Activated CD4-positive, alpha-beta T cell treated with anti-CD3 and anti-CD28 coated beads, Interleukin-2, amount 10 ng/mL, durations not matched to agents 7 days and 5 days (primary cell): ENCODE results near the gene SPATA2L. TPM values are rescaled to one million over a fixed set of nuclear protein-coding genes. Genes with fewer than 3 reads are reported as not detected.
A peak's percentile ranks its signal among the peaks of the same experiment; 100 is the strongest.

Experiments used
- CTCF ChIA-PET: fragments of 350-600 bp; sonication (Branson Sonifier 250); formaldehyde crosslinking; loops from one replicate; lab custom pipeline; 2021; ENCODE audit warnings: antibody characterized with exemption; lab: Charles Lee
- POLR2A ChIA-PET: fragments of 350-600 bp; sonication (Branson Sonifier 250); formaldehyde crosslinking; loops from one replicate; lab custom pipeline; 2021; ENCODE audit warnings: antibody characterized with exemption; lab: Charles Lee
- DNase-seq: peaks from one replicate; pipeline ENCODE4 v3.0.0-alpha.2; 2020
- H3K27ac Mint-ChIP-seq: one replicate; pipeline ENCODE4 v1.8.0; 2021; ENCODE audit warnings: mild to moderate bottlenecking, moderate library complexity, mixed read lengths
- H3K27me3 Mint-ChIP-seq: one replicate; pipeline ENCODE4 v1.8.0; 2021; ENCODE audit warnings: mixed read lengths
- H3K36me3 Mint-ChIP-seq: one replicate; pipeline ENCODE4 v1.8.0; 2021; ENCODE audit warnings: low read depth, mixed read lengths
- H3K4me1 Mint-ChIP-seq: one replicate; pipeline ENCODE4 v1.8.0; 2021; ENCODE audit warnings: mixed read lengths
- H3K4me3 Mint-ChIP-seq: one replicate; pipeline ENCODE4 v1.8.0; 2021; ENCODE audit warnings: mild to moderate bottlenecking, moderate library complexity, mixed read lengths
- H3K9me3 Mint-ChIP-seq: one replicate; pipeline ENCODE4 v1.8.0; 2021; ENCODE audit warnings: mixed read lengths
- total RNA-seq, 2 experiments: library from RNA; stranded (reverse); gene quantifications; one replicate each; pipeline ENCODE4 v1.2.3, GENCODE V29; 2021

The SPATA2L gene
- total RNA-seq, 2 experiments from 2014 or later = 5.3 to 8.0 TPM

DNA sequence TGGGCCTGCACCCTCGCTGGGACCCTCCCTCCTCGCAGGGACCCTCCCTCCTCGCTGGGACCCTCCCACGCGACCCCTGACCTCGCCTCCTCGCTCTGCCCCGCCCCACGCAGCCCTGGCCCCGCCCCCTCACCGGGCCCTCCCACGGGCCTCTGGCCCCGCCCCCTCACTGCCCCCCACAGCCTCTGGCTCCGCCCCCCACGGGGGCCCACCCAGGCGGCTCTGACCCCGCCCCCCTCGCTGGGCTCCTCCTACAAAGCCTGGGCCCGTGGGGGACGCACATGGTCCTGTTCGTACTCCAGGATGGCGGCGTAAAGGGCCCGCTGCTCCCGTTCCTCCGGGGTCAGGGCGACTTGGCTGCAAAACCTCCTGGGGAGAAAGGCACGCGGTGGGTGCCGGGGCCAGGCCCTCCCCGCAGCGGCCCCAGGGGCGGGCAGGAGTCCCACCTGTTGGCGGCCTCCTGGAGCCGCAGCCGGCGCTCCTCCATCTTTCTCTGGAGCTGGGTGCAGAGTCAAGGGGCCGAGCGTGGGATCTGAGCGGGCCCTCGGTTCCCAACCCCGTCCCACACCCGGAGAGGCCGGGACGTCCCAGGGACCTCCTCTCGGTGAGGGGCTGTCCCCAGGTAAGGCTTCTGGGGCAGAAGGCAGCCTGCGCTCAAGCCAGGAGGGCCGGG is 10.2 kb upstream of the SPATA2L start:
- H3K4me1 Mint-ChIP-seq = peaks cover 9% of the 10 kb centered on the region
- no peaks in the 10 kb centered on the region for H3K27me3 Mint-ChIP-seq
- ChIA-PET CTCF (interaction anchor here (0.6 to 6.7 kb wide), 4 partner anchors 6 to 89 kb away, joined by 3 to 46 read pairs (median 11); partner anchors contain the start of gene VPS9D1), POLR2A (no interaction called here)
- DNase-seq = peak; percentile 76
- no peaks in the 10 kb centered on the region for H3K9me3 Mint-ChIP-seq
- H3K4me3 Mint-ChIP-seq = peak overlapping the region; percentile 64
- no peak overlapping the region for H3K27ac Mint-ChIP-seq
- H3K36me3 Mint-ChIP-seq = peaks cover 9% of the 10 kb centered on the region

DNA sequence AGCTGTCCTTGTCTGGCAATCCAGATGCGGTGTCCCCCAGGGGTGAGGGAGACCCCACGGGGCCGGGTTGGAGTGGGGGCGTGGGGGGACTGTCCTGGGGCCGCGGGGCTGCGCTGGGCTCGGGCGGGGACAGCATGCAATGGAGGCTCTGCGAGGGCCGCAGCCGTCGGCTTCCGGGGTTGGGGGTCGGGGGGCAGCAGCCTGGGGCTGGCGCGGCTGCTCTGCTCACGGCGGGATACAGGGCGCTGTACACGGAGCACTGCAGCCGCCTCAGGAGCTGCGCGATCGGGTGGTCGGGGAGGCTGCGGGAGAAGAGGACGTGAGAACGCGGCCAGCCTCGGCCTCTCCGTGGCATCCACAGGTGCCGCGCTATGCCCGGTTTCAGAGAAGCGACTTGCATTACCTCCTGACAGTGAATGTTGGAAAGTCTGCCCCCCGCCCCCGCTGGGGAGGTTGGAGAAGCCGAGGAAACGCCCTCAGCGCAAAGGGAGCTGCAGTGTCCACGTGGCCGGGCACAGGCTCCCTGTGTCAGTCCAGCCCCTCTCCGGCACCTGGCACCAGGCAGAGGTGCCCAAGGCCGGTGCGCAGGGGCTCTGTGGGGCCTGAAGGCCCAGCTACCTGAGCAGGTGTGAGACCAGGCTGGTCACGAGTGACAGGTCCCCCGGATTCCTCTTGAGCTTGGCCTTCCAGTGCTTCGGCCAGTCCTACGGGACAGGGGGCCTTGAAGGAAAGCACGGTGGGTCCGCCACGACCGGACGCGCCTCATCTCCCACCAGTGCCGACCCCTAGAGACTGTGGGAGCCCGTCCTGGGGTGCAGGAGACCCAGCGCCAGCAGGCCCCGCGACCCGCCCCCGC is 9.4 kb upstream of the SPATA2L start:
- DNase-seq = no peak
- Mint-ChIP-seq H3K9me3 (no peaks in the 10 kb centered on the region), H3K27ac (no peak overlapping the region), H3K4me1 (peaks cover 11% of the 10 kb centered on the region), H3K36me3 (peaks cover 7% of the 10 kb centered on the region), H3K4me3 (no peak overlapping the region), H3K27me3 (no peaks in the 10 kb centered on the region)
- ChIA-PET POLR2A (no interaction called here), CTCF (interaction anchor here (0.6 to 6.7 kb wide), 3 partner anchors 6 to 90 kb away, joined by 3 to 46 read pairs (median 17); partner anchors contain the start of gene VPS9D1)

DNA sequence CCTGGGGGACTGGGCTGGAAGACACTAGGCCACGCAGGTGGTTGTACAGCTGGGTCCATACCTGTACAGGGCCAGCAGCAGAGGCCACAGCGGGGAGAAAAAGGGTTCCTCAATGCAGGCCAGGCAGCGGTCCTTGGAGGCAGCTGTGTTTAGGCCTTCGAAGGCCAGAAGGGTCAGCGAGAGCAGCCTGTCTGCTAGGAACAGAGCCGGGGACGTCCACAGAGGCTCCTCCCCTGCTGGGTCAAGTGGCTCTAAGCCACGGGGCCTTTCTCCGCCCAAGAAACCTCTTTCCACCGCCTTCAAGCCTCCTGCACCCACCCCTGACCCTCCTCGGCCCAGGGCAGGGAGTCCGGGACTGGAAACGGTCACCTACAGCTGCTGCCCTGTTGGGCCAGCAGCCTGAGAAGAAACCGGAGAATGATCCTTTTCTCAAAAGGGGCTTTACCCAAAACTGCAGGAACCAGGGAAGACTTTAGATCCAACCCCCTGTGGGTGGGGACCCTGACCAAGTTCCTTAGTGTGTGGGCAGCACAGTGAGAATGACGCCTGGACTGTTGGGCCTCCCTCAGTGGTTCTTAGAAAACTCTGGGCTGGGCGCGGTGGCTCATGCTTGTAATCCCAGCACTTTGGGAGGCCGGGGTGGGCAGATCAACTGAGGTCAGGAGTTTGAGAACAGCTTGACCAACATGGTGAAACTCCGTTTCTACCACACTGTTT is 8.4 kb upstream of the SPATA2L start:
- Mint-ChIP-seq H3K4me3 (peak overlapping the region; percentile 51), H3K27ac (no peak overlapping the region), H3K36me3 (peaks cover 6% of the 10 kb centered on the region), H3K4me1 (peaks cover 13% of the 10 kb centered on the region), H3K27me3 (no peaks in the 10 kb centered on the region), H3K9me3 (no peaks in the 10 kb centered on the region)
- ChIA-PET CTCF (interaction anchor here (1.1 to 6.7 kb wide), 4 partner anchors 8 to 152 kb away, joined by 3 to 46 read pairs (median 32); partner anchors contain the start of gene VPS9D1), POLR2A (no interaction called here)
- DNase-seq = no peak

DNA sequence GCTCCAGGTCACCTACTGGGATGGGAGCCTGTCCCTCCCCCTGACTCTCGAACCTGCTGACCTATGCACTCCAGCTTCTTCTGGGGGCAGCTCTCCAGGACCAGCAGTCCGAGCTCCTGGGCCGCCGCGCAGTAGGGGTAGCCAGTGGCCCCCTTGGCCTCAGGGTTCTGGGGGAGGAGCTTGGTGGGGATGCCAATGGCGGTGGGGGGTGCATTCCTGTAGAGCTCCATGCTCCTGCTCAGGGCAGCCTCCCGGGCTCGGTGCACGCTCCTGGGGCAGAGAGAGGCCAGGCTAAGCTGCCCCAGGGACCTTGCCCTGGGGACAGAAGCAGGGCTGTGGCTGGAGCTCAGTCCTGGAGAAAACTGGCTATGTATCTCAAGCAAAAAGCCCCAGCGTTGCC is 7.7 kb upstream of the SPATA2L start:
- no peak overlapping the region for H3K27ac Mint-ChIP-seq
- H3K9me3 Mint-ChIP-seq = no peaks in the 10 kb centered on the region
- H3K36me3 Mint-ChIP-seq = peaks cover 3% of the 10 kb centered on the region
- ChIA-PET POLR2A (no interaction called here), CTCF (interaction anchor here (0.6 to 6.7 kb wide), 6 partner anchors 8 to 153 kb away, joined by 3 to 46 read pairs (median 12); partner anchors contain the start of gene VPS9D1)
- H3K27me3 Mint-ChIP-seq = no peaks in the 10 kb centered on the region
- DNase-seq = no peak
- no peak overlapping the region for H3K4me3 Mint-ChIP-seq
- peaks cover 11% of the 10 kb centered on the region for H3K4me1 Mint-ChIP-seq

DNA sequence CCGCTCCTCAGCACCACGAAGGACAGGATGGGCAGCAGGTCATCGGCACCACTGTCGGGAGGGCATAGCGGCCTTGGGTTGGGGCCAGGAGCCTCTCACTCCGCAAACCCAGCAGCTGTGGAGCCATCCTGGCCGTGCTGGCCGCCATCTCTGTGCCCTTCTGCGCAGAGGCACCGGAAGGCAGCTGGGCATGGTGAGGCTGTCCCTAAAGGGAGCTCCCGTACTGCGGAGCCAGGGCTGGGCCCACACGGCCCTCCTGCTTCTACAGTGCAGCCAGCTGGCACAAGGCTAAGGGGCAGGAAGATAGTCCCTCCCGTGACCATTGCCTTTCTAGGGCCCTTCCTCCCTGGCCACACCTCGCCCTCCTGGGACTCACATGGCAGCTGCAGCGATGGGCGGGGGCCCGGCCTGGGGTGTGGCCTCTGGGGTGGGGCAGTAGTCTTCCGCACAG is 7.0 kb upstream of the SPATA2L start:
- Mint-ChIP-seq H3K4me3 (no peak overlapping the region), H3K4me1 (peaks cover 11% of the 10 kb centered on the region), H3K36me3 (no peaks in the 10 kb centered on the region), H3K27me3 (no peaks in the 10 kb centered on the region), H3K9me3 (no peaks in the 10 kb centered on the region), H3K27ac (no peak overlapping the region)
- CTCF ChIA-PET = interaction anchor here (0.6 to 6.7 kb wide), 6 partner anchors 8 to 154 kb away, joined by 5 to 46 read pairs (median 23); partner anchors contain the start of gene VPS9D1
- DNase-seq = no peak
- POLR2A ChIA-PET = no interaction called here

DNA sequence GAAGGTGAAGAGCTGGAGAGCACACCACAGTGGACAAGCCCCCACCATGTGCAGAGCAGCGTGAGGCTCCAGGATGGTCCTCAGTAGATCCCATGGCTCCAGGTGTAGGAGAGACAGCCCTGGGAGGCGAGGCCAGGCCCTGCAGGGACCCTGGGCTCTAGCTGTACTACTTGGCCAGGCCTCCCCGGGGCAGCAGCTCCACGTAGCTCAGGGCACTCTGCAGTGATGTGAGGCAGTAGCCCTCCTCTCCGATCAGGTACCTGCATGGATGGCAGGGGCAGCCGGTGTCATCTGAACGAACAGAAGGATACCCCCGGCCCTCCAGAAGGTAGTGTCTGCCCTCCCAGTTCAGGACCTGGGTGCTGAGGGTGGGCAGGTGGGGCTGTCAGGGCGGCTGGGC is 6.2 kb upstream of the SPATA2L start:
- H3K9me3 Mint-ChIP-seq = no peaks in the 10 kb centered on the region
- ChIA-PET CTCF (interaction anchor here (2.2 to 6.7 kb wide), 4 partner anchors 10 to 154 kb away, joined by 7 to 46 read pairs (median 38); partner anchors contain the start of gene VPS9D1), POLR2A (no interaction called here)
- DNase-seq = no peak
- no peaks in the 10 kb centered on the region for H3K27me3 Mint-ChIP-seq
- no peak overlapping the region for H3K4me3 Mint-ChIP-seq
- no peaks in the 10 kb centered on the region for H3K36me3 Mint-ChIP-seq
- H3K27ac Mint-ChIP-seq = no peak overlapping the region
- H3K4me1 Mint-ChIP-seq = peaks cover 8% of the 10 kb centered on the region

DNA sequence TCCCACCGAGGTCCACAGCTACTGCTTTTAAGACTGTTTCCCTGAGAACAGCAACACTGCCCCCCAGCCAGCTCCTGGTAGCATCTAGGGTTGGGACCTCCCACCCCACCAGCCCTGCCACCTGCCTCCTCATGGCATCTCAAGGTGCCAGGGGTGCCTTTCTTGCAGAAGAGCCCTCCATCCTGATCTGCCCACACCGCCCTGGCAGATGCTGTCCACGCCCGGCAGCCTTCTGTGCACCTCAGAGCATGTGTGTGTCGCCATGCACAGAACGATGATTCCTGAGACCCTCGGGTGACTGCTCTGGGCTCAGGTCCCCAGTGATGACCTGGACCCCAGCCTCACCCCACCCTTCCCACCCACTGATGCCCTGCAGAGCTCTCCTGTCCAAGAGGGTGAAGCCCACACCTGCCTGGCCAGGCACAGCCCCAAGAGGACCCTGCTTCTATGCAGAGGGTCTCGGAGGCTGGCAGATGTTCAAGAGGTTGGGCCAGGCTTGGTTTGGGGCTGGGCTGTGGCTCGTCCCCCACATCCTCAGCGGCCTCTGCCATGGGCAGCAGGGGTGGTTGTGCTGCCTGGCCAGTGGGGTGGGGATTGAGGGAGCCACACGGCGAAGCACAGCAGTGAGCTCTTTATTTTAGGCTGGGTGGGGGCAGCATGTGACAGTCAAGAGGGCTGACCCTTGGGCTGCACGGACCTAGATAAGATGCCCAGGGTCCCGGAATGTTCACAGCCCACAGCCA is 5.2 kb upstream of the SPATA2L start:
- DNase-seq = no peak
- Mint-ChIP-seq H3K9me3 (no peaks in the 10 kb centered on the region), H3K4me1 (peaks cover 14% of the 10 kb centered on the region), H3K36me3 (no peaks in the 10 kb centered on the region), H3K4me3 (no peak overlapping the region), H3K27me3 (no peaks in the 10 kb centered on the region), H3K27ac (no peak overlapping the region)
- ChIA-PET CTCF (interaction anchor here (0.8 to 6.7 kb wide), 23 partner anchors 10 to 265 kb away, joined by 3 to 46 read pairs (median 5); partner anchors contain the start of genes CDK10, MC1R, TUBB3 and VPS9D1), POLR2A (interaction anchor here (0.6 to 0.9 kb wide), 3 partner anchors 34 to 236 kb away, joined by 3 to 4 read pairs (median 3); no protein-coding TSS in a partner anchor)

DNA sequence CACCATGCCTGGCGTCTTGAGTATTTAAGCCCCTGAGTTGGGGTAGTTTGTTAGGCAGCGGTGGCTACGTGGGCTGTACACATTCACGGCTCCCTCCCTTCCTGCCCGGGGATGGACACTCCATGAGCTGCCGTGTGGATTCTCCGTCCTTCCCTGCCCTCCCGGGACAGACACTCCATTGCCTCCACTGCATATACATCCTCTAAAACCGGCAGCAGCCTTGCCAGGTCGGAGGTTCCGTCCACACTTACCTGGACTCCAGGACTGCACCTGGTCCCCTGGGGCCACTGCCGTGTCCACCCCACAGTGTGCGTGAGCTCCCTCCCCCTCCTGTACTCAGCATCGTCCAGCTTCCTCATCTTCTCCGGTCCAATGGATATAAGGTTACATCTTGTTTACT is 3.5 kb upstream of the SPATA2L start:
- peaks cover 14% of the 10 kb centered on the region for H3K4me1 Mint-ChIP-seq
- no peak overlapping the region for H3K27ac Mint-ChIP-seq
- ChIA-PET POLR2A (no interaction called here), CTCF (interaction anchor here (0.5 to 6.7 kb wide), 13 partner anchors 12 to 267 kb away, joined by 3 to 46 read pairs (median 4); partner anchors contain the start of genes TCF25 and VPS9D1)
- H3K27me3 Mint-ChIP-seq = no peaks in the 10 kb centered on the region
- no peaks in the 10 kb centered on the region for H3K9me3 Mint-ChIP-seq
- DNase-seq = no peak
- no peaks in the 10 kb centered on the region for H3K36me3 Mint-ChIP-seq
- no peak overlapping the region for H3K4me3 Mint-ChIP-seq

DNA sequence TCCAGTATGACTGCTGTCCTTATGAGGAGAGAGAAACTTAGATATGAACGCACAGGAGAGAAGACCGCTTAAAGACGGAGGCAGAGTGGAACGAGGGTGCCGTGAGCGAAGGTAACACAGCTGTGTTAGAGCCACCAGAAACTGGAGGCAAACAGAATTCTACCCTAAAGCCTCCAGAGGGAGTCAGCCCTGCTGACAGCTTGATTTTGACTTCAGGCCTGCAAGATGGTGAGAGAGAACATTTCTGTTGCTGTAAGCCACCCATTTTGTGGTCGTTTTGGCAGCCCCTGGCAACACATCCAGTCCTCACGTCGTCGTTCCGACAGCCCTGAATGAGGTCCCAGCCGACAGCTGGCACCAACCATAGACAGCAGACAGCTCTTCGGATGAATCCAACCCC is 2.8 kb upstream of the SPATA2L start:
- H3K27me3 Mint-ChIP-seq = no peaks in the 10 kb centered on the region
- no peaks in the 10 kb centered on the region for H3K36me3 Mint-ChIP-seq
- no peak for DNase-seq
- peaks cover 18% of the 10 kb centered on the region for H3K4me1 Mint-ChIP-seq
- CTCF ChIA-PET = interaction anchor here (1.3 to 1.9 kb wide), 3 partner anchors 90 to 156 kb away, joined by 4 to 10 read pairs (median 4); no protein-coding TSS in a partner anchor
- no peak overlapping the region for H3K4me3 Mint-ChIP-seq
- no peaks in the 10 kb centered on the region for H3K9me3 Mint-ChIP-seq
- POLR2A ChIA-PET = no interaction called here
- H3K27ac Mint-ChIP-seq = no peak overlapping the region

DNA sequence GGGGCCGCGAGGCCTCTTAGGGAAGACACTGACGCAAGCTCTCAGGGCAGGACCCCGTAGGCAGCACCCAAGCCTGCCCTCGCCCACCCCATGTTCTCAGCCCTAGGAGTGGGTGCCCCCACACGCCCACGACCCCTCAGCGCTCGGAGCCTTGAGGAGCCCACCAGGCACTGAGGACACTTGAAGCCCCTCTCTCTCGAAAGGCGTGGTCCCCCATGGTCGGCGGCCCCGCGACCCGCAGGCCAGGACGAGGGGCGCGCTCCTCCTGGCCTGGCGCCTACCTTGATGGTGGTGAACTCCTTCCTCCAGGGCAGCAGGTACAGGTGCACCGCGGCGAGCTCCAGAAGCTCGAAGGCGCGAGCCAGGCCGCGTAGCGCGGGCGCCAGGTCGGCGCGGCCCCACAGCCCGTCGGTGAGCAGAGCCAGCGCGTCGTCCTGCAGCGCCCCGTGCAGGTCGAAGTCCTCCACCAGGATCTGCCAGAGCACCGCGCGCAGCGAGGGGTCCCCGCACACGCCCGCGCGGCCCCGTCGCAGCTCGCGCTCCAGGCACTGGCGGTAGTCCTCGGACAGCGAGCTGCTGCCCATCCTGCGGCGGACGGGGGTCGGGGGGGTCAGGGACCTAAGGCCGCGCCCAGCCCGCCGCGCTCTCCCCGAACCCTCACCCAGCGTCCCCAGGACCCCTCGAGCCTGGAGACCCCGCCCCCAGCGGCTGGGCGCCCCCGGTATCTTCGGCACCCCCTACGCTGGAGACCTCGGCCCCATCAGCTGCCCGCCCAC is 668 bp downstream of the SPATA2L start:
- peak overlapping the region; percentile 86 for H3K27ac Mint-ChIP-seq
- DNase-seq = peak; percentile 55
- H3K4me1 Mint-ChIP-seq = peaks cover 30% of the 10 kb centered on the region
- no peaks in the 10 kb centered on the region for H3K27me3 Mint-ChIP-seq
- CTCF ChIA-PET = interaction anchor here (0.9 to 3.7 kb wide), 36 partner anchors 9 to 332 kb away, joined by 3 to 38 read pairs (median 5); partner anchors contain the start of genes CDK10, CHMP1A, MC1R and SPATA33
- POLR2A ChIA-PET = no interaction called here
- H3K4me3 Mint-ChIP-seq = peak overlapping the region; percentile 74
- H3K36me3 Mint-ChIP-seq = peaks cover 2% of the 10 kb centered on the region
- H3K9me3 Mint-ChIP-seq = no peaks in the 10 kb centered on the region
